Activated B cell treated with CpG ODN at 0.5 μM for 24 hours (primary cell): Measurements from ENCODE around the gene GRPEL2. TPM values are rescaled to one million over a fixed set of nuclear protein-coding genes. Genes with fewer than 3 reads are reported as not detected.

Source experiments
- ATAC-seq: fragments of 200-7000 bp; cut with Tn5 transposase; one replicate; pipeline ENCODE4 v1.10.0; 2021; ENCODE audit warnings: low read depth, mild to moderate bottlenecking, moderate library complexity
- CTCF ChIA-PET: fragments of 350-600 bp; sonication (Branson Sonifier 250); formaldehyde crosslinking; loops from one replicate; lab custom pipeline; 2021; ENCODE audit warnings: antibody characterized with exemption; lab: Charles Lee
- POLR2A ChIA-PET: fragments of 350-600 bp; sonication (Branson Sonifier 250); formaldehyde crosslinking; loops from one replicate; lab custom pipeline; 2021; ENCODE audit warnings: antibody characterized with exemption; lab: Charles Lee
- DNase-seq: peaks from one replicate; pipeline ENCODE4 v3.0.0; 2022
- H3K27ac Mint-ChIP-seq: one replicate; pipeline ENCODE4 v1.8.0; 2020; ENCODE audit warnings: mixed read lengths
- H3K27me3 Mint-ChIP-seq: one replicate; pipeline ENCODE4 v1.8.0; 2021; ENCODE audit warnings: mixed read lengths
- H3K36me3 Mint-ChIP-seq: one replicate; pipeline ENCODE4 v1.8.0; 2021; ENCODE audit warnings: low read depth, mixed read lengths
- H3K4me1 Mint-ChIP-seq: one replicate; pipeline ENCODE4 v1.8.0; 2021; ENCODE audit warnings: mixed read lengths
- H3K4me3 Mint-ChIP-seq: one replicate; pipeline ENCODE4 v1.8.0; 2020; ENCODE audit warnings: mild to moderate bottlenecking, mixed read lengths
- H3K9me3 Mint-ChIP-seq: one replicate; pipeline ENCODE4 v1.8.0; 2020; ENCODE audit warnings: mixed read lengths
- CTCF ChIP-seq: fragments of 200-600 bp; IDR thresholded peaks from one replicate; pipeline ENCODE4 v1.8.0; 2022; ENCODE audit warnings: antibody characterized with exemption, mild to moderate bottlenecking
- intact Hi-C: fragments of 100-400 bp; cut with micrococcal nuclease; formaldehyde crosslinking; loops from one replicate; pipeline ENCODE4 v1.15.1; 2024
- total RNA-seq: library from RNA; stranded (reverse); gene quantifications from 2 replicates; pipeline ENCODE4 v1.2.3, GENCODE V29; 2022

Gene GRPEL2
- total RNA-seq, 1 donor from 2014 or later = 14.0 TPM

- ChIA-PET CTCF (no interaction called here), POLR2A (no interaction called here)
- intact Hi-C loops = no loop called here
- DNase-seq = no peak
- no peaks in the 10 kb centered on the region for H3K9me3 Mint-ChIP-seq
- no peak for ATAC-seq
- H3K27ac Mint-ChIP-seq = no peak overlapping the region
- no peaks in the 10 kb centered on the region for H3K4me1 Mint-ChIP-seq
- no peak overlapping the region for H3K4me3 Mint-ChIP-seq
- no peak for TF ChIP-seq CTCF
- no peaks in the 10 kb centered on the region for H3K27me3 Mint-ChIP-seq
- no peaks in the 10 kb centered on the region for H3K36me3 Mint-ChIP-seq
Observed at GRCh38 chr5:149324641-149325040, 20.7 kb upstream of the GRPEL2 start.

GRCh38 chr5:149325166-149325735, 20.0 kb upstream of the GRPEL2 start:
- no peak for TF ChIP-seq CTCF
- no peak for DNase-seq
- CTCF ChIA-PET = no interaction called here
- Mint-ChIP-seq H3K4me3 (no peak overlapping the region), H3K9me3 (no peaks in the 10 kb centered on the region), H3K4me1 (no peaks in the 10 kb centered on the region), H3K27ac (no peak overlapping the region), H3K27me3 (no peaks in the 10 kb centered on the region), H3K36me3 (no peaks in the 10 kb centered on the region)
- intact Hi-C loops = no loop called here
- POLR2A ChIA-PET = no interaction called here
- no peak for ATAC-seq

- POLR2A ChIA-PET = no interaction called here
- intact Hi-C loops = no loop called here
- no peaks in the 10 kb centered on the region for H3K4me1 Mint-ChIP-seq
Observed at GRCh38 chr5:149325894-149326293, 19.4 kb upstream of the GRPEL2 start.

GRCh38 chr5:149326611-149327010, 18.7 kb upstream of the GRPEL2 start:
- H3K36me3 Mint-ChIP-seq = no peaks in the 10 kb centered on the region
- H3K27me3 Mint-ChIP-seq = no peaks in the 10 kb centered on the region
- H3K4me1 Mint-ChIP-seq = no peaks in the 10 kb centered on the region
- intact Hi-C loops = no loop called here
- ATAC-seq (no peak), DNase-seq (no peak)
- ChIA-PET POLR2A (no interaction called here), CTCF (no interaction called here)
- TF ChIP-seq CTCF = no peak
- no peaks in the 10 kb centered on the region for H3K9me3 Mint-ChIP-seq
- no peak overlapping the region for H3K4me3 Mint-ChIP-seq
- no peak overlapping the region for H3K27ac Mint-ChIP-seq

More at GRCh38 chr5:149325894-149326293, 19.4 kb upstream of the GRPEL2 start:
- H3K27me3 Mint-ChIP-seq = no peaks in the 10 kb centered on the region
- no peak overlapping the region for H3K4me3 Mint-ChIP-seq
- CTCF ChIA-PET = no interaction called here
- no peak overlapping the region for H3K27ac Mint-ChIP-seq
- TF ChIP-seq CTCF = no peak
- ATAC-seq (no peak), DNase-seq (no peak)
- H3K9me3 Mint-ChIP-seq = no peaks in the 10 kb centered on the region
- no peaks in the 10 kb centered on the region for H3K36me3 Mint-ChIP-seq

- H3K4me1 Mint-ChIP-seq = no peaks in the 10 kb centered on the region
- TF ChIP-seq CTCF = no peak
- no peaks in the 10 kb centered on the region for H3K27me3 Mint-ChIP-seq
- CTCF ChIA-PET = no interaction called here
- POLR2A ChIA-PET = no interaction called here
- ATAC-seq (no peak), DNase-seq (no peak)
- H3K4me3 Mint-ChIP-seq = no peak overlapping the region
- intact Hi-C loops = no loop called here
- no peak overlapping the region for H3K27ac Mint-ChIP-seq
- no peaks in the 10 kb centered on the region for H3K36me3 Mint-ChIP-seq
- H3K9me3 Mint-ChIP-seq = no peaks in the 10 kb centered on the region
Observed at GRCh38 chr5:149328177-149328576, 17.1 kb upstream of the GRPEL2 start.
